NCI-H128 (cell line): Measurements from ENCODE around the gene NAE1.
A peak's percentile ranks its signal among the peaks of the same experiment; 100 is the strongest.
"Not testable (repeated sequence)": the region's sequence is repeated elsewhere in the genome, so short reads cannot be mapped to it uniquely, and the experiment has no call there.

Experiments
- DNase-seq: peaks from one replicate; lab custom pipeline; 2025; ENCODE audit not compliant: unreplicated experiment; lab: John Stamatoyannopoulos, UW

The NAE1 gene

DNA sequence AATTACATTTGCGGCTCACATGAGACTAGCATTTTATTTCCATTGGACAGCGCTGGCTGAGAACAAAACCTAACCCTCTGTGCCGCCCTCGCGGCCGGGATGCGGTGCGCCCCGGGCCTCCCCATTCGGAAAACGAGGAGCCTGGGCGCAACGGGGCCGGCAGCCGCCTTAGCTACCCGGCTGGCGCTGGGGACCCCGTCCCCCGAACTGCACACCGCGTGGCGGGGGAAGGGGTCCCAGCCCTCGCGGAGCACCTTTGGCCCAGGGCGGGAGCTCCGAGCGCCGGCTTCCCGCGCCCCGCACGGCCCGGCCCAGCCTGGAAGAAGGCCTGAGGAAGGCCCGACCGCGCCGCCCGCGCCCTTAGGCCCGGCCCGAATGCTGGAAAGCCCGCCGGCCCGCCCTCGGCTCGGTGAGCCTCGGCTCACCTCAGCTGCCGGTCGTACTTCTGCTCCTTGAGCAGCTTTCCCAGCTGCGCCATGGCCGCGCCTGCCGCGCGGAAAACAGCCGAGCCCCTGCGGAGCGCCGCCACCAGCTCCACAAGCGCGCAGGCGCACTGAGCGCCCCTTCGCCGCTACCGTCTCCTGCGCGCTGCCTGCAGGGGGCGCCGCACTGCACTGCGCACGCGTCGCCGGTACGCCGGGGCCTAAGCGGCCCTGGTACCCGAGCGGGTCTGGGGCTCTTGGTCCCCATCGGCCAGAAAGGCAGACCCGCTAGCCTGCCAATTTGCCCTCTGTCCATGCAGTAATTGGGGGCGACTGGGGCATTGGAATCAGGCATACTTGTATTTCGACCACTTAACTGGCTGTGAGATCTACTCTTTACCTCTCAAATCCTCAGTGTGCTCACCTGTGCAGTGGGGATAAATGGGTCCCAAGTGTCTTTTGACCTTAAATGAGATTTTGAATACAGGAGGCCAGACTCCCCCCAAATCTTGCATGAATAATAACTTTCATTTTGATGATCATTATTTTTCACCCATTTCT lies at the start of gene NAE1:
TSS of gene NAE1 (minus strand) at position 555 of the 983 bp plus-strand sequence. CDS start at position 478, 77 bp downstream.
- DNase-seq = peak; percentile 68

DNA sequence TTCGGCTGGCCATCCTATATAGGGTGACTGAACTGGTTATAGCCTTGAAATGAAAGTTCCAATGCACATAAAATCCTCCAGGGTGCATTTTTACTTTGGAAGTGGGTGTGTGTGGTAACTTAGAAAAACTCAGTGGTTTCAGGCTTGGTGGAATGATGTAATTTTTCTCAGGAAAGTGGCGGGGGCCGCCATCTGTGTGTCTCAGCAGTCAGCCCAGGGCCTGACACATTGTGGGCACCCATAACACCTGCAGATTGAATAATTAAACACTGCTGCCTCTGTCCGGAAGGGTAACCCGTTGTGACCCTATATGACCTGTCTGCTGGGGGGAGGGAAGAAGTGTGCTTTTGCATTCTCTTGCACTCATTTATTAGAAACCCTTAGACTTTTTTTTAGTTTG lies 47.3 kb upstream of the NAE1 start:
- no peak for DNase-seq

DNA sequence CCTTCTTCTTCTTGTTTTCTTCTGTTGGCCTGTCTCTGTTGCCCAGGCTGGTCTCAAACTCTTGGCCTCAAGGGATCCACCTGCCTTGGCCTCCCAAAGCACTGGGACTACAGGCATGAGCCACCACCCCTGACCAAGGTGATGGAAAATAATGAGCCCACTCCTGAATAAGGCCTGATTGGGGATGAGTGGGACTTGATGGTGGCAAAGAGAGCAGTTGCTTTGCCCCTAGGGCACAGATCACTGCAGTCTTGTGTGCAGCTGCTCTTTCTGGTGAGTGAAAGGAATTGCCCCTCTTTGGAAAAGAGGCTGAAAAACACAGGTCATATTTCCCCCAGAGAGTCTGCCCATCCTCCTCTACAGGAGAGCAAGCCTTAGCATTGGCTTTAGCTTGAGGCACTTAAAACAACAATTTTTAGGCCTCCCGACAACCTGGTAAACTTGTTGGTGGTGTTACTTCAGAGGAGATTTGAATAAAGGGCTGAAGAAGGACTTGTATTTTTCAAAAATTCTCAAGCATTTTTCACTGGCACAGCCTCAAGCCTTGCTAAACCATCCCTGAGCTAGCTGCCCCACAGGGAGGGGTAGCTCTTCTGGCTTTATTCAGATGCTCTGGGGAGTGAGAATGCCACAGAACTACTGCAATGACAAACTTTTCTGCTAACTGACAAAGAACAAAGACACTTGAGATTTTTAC lies 43.5 kb upstream of the NAE1 start:
- DNase-seq = no peak

DNA sequence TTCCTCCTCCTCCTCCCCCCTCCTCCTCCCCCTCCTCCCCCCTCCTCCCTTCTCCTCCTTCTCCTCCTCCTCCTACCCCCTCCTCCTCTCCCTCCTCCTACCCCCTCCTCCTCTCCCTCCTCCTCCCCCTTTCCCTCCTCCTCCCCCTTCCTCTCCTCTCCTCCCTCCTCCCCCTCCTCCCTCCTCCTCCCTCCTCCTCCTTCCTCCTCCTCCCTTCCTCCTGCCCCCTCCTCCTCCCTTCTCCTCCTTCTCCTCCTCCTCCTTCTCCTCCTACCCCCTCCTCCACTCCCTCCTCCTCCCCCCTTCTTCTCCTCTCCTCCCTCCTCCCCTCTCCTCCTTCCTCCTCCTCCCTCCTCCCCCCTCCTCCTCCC lies 42.9 kb upstream of the NAE1 start:
- DNase-seq = no peak

DNA sequence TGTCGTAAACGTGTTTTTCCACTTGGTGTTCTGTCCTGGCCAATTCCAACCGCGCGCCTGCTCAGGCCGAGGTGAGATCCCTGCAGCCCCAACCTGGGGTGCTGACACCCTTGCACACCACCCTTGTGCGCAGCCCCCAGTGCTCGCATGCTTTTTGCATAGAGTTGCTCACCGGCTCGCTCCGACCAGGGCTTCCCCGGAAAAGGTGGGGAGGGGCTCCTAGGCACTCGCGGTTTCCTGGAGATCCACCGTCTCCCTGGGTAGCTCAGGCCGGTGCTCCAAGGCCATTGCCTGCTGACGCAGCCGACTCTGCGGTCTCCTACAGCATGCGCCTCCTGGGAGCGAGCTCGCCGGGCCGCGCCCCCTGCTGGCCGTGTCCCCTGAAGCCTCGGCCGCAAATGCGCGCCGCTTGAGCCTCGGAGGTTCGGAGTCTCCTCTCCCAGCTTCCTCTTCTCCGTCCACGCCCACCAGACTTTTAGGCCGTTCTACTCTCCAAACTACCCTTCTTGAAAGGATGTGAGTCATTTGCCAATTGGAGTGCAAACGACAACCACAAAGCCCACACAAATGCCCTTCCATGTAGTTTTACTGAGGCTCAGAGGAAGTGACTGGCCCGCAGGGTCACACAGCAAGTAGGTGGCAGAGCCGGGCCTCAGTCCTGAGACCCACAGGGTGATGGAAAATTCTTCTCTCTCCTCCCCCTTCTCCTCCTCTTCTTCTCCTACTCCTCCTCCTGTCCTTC lies 42.3 kb upstream of the NAE1 start:
- DNase-seq = no peak

DNA sequence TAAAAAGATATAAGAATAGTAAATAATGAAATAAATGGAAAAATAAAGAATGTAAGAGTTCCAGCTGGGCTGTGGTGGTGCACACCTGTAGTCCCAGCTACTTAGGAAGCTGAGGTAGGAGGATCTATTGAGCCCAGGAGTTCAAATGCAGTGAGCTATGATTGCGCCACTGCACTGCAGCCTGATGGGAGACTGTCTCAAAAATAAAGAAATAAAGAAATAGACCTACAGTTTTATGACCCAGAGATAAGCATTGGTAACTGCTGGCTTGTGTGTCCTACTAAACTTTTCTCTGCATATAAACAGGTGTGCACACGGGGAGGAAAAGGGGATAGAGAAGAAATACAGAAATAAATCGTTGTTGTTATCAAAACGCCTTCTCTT lies 41.8 kb upstream of the NAE1 start:
- no peak for DNase-seq

DNA sequence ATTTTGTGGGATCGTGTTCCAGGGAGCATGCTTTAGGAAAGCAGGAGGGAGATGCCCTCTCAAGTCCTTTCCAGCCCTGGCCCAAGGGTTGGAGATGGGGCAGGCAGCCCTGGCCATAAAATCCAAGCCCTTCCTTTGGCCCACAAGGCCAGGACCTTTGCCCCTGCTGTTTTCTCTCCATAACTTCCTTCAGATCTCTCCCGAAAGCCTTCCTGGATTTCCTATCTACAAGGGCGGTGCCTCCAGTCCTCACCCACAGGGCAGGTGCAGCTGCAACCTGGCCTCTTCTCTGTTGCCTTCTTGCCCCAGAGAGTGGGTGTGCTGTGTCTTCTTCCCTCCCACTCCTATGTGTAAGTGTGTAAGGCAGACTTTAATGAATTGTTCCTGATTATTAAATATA lies 41.1 kb upstream of the NAE1 start:
- no peak for DNase-seq

DNA sequence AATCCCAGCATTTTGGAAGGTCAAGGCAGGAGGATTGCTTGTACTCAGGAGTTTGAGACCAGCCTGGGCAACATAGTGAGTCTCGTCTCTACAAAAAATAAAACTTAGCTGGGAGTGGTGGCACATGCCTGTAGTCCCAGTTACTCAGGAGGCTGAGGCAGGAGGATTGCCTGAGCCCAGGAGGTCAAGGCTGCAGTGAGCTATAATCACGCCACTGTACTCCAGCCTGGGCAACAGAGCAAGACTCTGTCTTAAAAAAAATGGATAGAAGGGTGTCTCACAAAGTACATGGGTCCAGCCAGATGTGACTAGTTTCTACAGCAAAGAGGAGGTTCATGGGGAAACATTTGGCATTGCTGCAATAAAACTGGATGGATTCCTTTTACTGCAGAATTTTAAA lies 40.6 kb upstream of the NAE1 start:
- DNase-seq = not testable (repeated sequence)

DNA sequence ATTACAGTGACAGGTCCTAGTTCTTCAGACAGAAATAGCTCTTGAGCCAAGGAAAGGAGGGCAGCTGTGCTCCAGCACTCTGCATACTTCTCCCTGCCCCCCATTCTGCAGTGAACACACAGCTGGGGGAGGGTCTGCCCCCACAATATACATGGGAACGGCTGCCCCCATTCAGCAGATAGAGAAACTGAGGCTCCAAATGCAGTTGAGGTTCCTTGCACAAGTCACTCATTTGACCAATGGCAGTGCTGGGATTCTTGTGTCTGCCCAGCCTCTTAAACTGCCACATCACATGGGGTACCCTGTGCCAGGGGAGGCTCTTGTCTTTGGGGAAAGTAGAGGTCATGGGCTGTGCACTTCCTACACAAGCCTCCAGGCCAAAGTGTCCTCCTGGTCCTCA lies 38.6 kb upstream of the NAE1 start:
- DNase-seq = no peak

DNA sequence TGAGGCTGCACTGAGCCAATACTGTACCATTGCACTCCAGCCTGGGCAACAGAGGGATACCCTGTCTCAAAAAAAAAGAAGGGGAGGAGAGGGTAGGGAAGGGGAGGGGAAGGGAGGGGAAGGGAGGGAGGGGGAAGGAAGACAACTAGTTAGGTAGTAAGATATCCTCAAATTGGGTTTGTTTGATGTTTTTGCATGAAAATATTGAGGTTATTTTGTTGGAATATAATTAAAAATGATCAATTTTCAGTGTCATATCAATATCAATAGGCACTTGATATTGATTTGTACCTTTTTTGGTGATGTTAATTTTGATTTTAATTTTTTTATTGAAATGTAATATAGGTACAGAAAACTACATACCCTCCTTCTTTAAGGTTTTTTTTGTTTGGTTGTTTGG lies 32.9 kb upstream of the NAE1 start:
- DNase-seq = no peak

DNA sequence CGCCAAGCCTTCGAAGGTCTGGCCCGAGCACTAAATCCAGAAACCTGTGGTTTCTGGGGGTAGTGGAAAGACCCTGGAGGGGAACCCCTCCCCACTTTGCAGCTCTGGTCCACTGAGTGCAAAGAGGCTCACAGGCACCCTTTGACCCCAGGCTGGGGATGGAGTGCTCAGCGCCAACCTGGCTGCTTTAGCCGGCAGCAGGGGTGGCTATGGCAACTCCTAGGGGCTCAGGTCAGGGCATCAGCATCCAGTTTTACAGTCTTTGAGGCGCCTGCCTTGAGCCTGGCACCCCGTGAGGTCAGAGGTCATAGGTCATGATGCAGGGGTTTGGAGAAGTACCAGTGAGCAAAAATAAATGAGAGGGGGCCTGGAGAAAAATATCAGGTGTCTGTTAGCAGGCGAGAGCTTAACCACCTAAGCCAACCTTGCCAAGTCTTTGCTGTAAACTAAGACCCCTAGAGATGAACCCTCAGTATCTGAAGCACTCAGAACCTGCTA lies 31.3 kb upstream of the NAE1 start:
- no peak for DNase-seq

DNA sequence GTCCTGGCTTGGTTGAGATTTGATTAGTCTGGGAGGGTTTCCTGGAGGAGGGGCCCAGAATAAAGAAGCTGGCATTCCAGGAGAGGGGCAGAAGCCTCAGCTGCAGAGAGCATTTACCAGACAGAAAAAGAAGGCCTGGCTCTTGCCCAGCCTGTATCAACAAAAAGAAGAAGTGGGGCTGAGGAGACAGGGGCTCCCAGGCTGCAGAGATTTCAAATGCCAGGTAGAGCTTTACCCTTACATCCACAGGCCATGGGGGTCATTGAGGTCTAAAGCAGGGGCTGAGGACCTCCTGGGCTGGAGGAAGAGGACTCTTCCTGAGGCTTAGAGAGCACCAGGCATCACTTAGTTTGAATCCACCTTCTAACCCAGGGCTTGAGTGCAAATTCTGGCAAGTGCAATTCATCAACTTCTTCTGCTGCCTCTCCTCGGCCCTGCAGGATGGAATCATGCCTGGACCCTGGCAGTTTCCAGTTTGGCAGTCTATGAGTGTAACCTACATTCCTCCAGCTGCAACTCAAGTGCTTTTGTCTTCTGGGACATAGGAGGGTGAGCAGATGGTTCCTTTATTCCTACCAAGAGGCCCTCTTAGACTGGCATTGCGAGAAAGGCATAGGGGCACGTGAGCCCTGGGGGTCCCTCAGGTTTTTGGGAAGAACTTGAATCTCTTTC lies 28.8 kb upstream of the NAE1 start:
- no peak for DNase-seq

DNA sequence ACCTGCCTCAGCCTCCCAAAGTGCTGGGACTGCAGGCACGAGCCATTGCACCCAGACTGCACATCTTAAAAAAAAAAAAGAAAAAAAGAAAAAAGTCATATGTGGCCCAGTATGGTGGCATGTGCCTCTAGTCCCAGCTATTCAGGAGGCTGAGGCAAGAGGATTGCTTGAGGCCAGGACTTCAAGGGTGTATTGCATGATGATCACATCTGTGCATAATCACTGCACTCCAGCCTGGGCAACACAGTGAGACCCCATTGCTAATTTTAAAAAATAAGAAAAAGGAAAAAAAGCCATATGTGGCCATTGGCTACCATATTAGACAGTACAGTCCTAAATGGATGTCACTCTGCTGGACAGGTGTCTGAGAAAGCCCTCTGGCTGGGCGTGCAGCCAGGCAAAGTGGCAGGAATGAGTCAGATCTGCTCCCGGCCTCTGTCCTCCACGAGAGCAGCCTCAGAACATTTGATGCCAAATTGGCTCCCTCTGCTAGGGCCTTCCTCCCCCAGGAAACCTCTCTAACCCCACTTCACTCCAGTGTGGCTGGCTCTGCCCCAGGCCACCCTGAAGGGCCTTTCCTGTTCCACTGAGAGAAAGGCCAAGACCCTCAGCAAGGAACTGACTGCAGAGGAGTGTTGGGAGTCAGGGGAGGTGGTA lies 28.1 kb upstream of the NAE1 start:
- no peak for DNase-seq

DNA sequence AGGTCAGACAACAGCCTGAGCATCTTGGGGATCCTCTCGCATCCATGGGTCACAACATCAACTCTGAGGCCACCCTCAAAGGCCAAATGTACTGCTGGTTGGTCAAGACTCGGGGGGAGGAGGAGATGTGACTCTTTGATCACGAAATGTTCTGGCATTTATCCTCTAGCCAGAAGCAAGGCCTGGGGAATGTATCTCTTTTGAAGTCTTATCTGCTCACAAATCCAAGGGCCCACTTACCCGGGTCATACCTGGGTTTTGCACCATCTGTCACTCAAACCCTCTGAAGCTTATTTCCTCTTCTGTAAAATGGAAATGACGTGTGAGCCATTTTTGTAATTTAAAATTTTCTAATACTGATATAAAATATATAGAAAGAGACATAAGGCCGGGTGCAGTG lies 26.7 kb upstream of the NAE1 start:
- DNase-seq = no peak

DNA sequence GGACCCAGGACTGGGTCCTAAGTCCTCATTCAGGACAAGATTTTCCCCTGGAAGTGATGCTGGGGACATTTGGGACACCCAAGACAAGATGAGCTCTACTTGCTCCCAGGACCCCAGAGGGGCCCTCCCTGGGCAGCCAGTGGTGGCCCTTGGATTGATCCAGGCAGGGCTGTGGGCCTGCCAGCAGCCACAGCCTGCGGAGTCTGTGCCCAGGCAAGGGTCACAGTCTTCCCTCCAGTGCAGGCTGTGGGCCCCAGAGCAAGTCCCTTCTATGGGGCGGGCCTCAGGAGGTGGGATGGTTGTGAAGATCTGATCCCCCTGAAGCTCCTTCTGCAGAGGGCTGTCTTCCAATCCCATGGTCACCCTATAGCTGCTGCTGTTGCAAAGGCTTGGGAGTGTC lies 26.0 kb upstream of the NAE1 start:
- no peak for DNase-seq

DNA sequence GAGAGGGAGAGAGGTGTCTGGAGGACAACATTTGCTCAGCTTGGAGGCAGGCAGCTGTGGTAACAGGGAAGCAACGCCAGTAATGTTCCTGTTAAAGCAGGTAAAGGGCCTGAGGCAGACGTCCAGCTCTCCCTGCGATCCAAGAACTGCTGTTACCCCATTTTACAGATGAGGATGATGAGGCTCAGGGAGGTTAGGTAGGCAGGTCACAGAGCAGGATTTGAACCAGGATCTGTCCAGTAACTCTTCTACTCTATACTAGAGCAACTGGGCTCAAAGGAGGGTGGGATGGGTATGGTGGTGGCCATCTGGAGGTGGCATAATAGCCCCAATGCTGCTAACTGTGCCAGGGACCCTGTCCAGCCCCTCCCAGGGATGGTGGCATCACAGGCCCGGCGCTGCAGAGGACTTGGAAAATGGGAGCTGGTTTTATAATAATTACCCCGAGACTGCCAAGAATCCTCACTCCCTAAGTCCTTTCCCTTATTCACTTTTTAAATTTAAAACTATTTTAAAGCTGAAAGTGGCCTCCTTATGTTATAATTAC lies 25.5 kb upstream of the NAE1 start:
- DNase-seq = no peak

DNA sequence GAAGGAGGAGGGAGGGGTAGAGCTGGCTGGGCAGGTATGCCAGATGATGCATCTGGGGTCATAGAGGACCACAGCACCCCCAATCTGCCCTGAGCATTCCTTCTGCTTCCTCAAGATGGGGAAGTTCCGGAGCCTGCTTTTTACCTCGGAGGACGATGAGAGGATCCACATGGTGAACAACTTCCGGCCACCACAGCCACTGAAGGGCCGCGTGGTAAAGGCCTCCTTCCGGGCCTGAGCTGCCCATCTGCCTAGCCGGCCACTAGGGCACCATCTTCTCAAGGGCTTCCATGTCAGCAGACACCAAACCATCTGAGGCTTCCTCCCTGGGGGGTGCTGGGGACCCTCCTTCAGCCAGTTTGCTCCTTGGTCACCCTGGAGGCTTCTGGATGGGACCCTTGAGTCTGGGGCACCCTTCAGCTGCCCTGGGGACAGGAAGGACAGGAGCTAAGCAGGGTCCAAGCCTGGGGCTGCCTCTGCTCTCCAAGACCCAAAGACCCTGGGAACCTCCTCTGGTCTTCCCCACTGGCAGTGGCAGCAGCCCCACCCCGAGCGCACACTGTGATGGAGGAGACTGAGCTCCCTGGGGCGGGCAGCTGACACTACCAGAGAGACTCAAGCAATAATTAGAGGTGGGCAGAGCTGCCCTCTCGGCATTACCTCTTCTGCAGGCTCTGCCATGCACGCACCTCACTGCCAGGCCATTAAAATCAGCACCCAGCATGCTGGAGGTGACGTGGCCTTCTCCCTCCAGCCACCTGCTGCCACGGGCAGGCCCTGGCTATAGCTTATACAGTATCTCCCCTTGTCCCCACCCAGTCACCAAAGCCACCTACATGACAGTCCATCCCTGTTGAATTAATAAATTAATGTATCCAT lies 22.7 kb upstream of the NAE1 start:
- DNase-seq = no peak

DNA sequence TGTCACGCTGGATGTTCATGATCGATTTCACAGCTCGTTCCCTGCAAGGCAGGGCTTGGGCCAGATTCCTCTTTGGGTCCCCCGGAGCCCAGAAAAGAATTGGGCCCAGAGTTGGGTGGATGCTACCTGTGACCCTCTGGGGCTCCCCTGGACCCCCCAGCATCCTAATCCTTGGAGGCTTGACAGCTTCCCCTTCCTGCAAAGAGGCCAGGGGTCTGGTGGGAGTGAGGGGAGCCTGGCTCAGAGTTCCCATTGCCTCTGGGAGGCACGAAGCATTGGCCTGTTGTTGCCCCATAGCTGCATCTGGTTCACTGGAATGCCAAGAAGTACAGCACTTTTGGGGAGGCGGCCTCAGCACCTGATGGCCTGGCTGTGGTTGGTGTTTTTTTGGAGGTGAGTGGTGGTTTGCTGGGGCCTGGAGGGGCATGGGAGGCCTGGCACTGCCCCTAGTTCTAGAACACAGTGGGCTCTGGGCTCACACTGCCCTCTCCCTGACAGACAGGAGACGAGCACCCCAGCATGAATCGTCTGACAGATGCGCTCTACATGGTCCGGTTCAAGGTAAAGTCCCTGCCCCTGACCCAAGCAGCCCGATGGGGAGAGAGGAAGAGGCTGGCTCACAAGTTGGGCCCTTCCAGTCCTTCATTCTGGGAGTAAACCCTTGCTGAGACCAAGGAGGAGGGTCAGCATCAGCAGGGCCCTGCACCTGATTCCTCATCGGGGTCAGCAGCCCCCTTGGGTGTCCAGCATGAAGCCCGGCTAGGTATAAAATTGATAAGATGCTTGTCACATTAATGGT lies 20.6 kb upstream of the NAE1 start:
- no peak for DNase-seq
